Astrocyte of the spinal cord (primary cell): ENCODE data around the gene NCOR2.

Experiments
- DNase-seq: peaks from one replicate; pipeline ENCODE4 v3.0.0; 2011; ENCODE audit warnings: low read depth, low spot score
- H3K4me3 ChIP-seq: 2 replicates; pipeline ENCODE4 v1.5.1; 2011; ENCODE audit warnings: low read depth, mild to moderate bottlenecking, low read length, moderate library complexity
- CTCF ChIP-seq: IDR thresholded peaks from 2 replicates; pipeline ENCODE4 v1.5.1; 2012; ENCODE audit warnings: low read depth, mild to moderate bottlenecking, low read length, inconsistent platforms
- in situ Hi-C: cut with HindIII; loops from 2 replicates; pipeline ENCODE4 v1.10.0; 2017; ENCODE audit warnings: low sequenced_read_pairs

NCOR2 gene

GRCh38 chr12:124550123-124551089 is 17.0 kb downstream of the NCOR2 start:
- peak; percentile 40 for DNase-seq
- no peak for TF ChIP-seq CTCF
- no peak overlapping the region for H3K4me3 ChIP-seq
- in situ Hi-C loops, result no loop called here

- no peak overlapping the region for H3K4me3 ChIP-seq
- no peak for DNase-seq
- in situ Hi-C loops, result no loop called here
- no peak for TF ChIP-seq CTCF
Observed at GRCh38 chr12:124549629-124550028, 17.8 kb downstream of the NCOR2 start.

DNA sequence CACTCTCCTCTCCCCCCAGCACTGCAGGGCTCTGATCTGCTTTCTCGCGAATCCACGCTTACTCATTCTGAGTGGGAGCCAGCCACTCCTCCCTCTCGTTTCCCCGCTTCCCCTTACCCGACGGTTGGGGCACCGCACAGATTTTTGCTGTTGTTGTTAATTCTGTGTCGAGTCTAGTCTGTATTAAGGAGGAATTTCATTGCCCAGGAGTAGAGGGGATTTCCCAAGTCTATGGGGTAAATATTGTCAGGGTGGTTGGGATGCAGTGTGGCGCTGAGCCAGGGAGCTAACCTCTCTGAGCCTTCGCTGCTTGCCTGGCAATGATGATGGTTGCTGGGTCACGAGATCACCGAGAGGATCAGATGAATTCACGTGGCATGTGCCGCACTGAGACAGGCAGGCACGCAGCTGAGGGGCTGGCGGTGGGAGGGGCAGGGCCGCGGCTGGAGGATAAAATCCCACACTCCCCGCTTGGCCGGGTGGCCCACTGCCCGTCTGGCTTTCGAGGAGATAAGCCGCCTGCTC is 18.5 kb downstream of the NCOR2 start:
- in situ Hi-C loops, result no loop called here
- no peak overlapping the region for H3K4me3 ChIP-seq
- no peak for TF ChIP-seq CTCF
- peak; percentile 45 for DNase-seq

- no peak for DNase-seq
- TF ChIP-seq CTCF, result no peak
- in situ Hi-C loops, result no loop called here
- H3K4me3 ChIP-seq, result no peak overlapping the region
Observed at GRCh38 chr12:124547626-124548025, 19.8 kb downstream of the NCOR2 start.

- in situ Hi-C loops, result no loop called here
- peak; percentile 89 for DNase-seq
- no peak for TF ChIP-seq CTCF
- H3K4me3 ChIP-seq, result no peak overlapping the region
Observed at GRCh38 chr12:124545508-124546418, 21.6 kb downstream of the NCOR2 start.

DNA sequence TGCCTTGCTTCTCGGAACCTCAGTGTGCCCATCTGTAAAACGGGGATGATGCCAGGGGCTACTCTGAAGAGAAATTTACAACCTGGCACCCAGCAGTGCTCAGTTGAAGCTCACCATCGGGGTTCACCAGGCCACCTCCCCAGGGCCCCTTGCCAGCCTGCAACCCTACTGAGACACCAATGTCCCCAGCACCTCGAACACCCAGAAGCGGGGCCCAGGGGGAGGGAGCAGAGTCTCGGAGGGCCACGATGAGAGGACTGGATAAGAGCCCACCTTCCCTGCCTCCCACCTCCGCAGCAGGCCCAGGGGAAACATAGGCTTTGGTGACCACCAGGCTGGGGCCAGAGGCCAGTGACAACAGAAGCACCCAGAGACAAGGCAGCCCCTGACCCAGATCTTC is 22.4 kb downstream of the NCOR2 start:
- H3K4me3 ChIP-seq, result no peak overlapping the region
- no peak for DNase-seq
- in situ Hi-C loops, result no loop called here
- TF ChIP-seq CTCF, result no peak
